K562 (cell line): ENCODE data around the gene ZNF35. TPM values are rescaled to one million over a fixed set of nuclear protein-coding genes. Genes with fewer than 3 reads are reported as not detected.
A peak's percentile ranks its signal among the peaks of the same experiment; 100 is the strongest.

Experiments
- HCFC1 ChIP-seq: IDR thresholded peaks from 2 replicates; pipeline ENCODE4 v1.6.1; 2012; ENCODE audit warnings: low read depth, low read length, improper control_type of control experiment
- MEF2D ChIP-seq: conservative IDR thresholded peaks from 2 replicates; pipeline ENCODE4 v1.6.1; 2016; ENCODE audit warnings: low read depth, missing genetic modification characterization, missing compliant biosample characterization
- POLR3G ChIP-seq: IDR thresholded peaks from 2 replicates; pipeline ENCODE4 v1.6.1; 2011; ENCODE audit not compliant: insufficient read length, insufficient replicate concordance; ENCODE audit errors: extremely low read depth
- SP1 ChIP-seq: sonication (generic); formaldehyde crosslinking; IDR thresholded peaks from 2 replicates; pipeline ENCODE4 v1.8.1; 2022; ENCODE audit warnings: mild to moderate bottlenecking, missing genetic modification reagents
- TFAM ChIP-seq: fragments of 250-450 bp; sonication (Bioruptor Pico); conservative IDR thresholded peaks from 2 replicates; pipeline ENCODE4 v1.5.0; 2021; ENCODE audit warnings: mild to moderate bottlenecking, moderate library complexity
- XRCC4 ChIP-seq: IDR thresholded peaks from one replicate; pipeline ENCODE4 v1.6.1; 2011; ENCODE audit not compliant: insufficient read depth, insufficient read length; ENCODE audit errors: extremely low read depth
- polyA plus RNA-seq, 8 experiments: library from polyadenylated mRNA; depleted of rRNA in 4 of 8; stranded (reverse) in 5 of 8; unstranded in 3 of 8; fragments of >200 nt; fragmentation: Nextera tagmentation in 2 of 8; fragmentation: Illumina TruSeq in 1 of 8; extraction: Ambion mirVana in 2 of 8; extraction: Trizol in 1 of 8; gene quantifications; 2 replicates each; pipeline versions ENCODE4 v1.2.1 to v1.2.3, GENCODE V29; 2011 to 2014; ENCODE audit warnings: inconsistent platforms in 1 of 8, missing spikeins in 1 of 8
- total RNA-seq, 7 experiments: library from RNA; depleted of rRNA in 6 of 7; stranded (reverse); fragments of >200 nt in 6 of 7; fragmentation: Illumina TruSeq in 2 of 7; extraction: Trizol in 2 of 7; gene quantifications; 2 replicates each; pipeline versions ENCODE4 v1.2.1 to v1.2.3, GENCODE V29; 2011 to 2021; ENCODE audit warnings: low replicate concordance in 1 of 7
- TF ChIP-seq, protein P1 (sequence below): fragments of 250-450 bp; sonication (Bioruptor Pico); IDR thresholded peaks from 2 replicates; pipeline ENCODE4 v1.5.0; 2021
- TF ChIP-seq, protein P2 (sequence below): sonication (generic); formaldehyde crosslinking; IDR thresholded peaks from 2 replicates; pipeline ENCODE4 v1.8.0; 2022; ENCODE audit warnings: mild to moderate bottlenecking, missing genetic modification reagents
- TF ChIP-seq, protein P3 (sequence below), 2 experiments: fragments of 450-650 bp in 1 of 2; sonication (generic) in 1 of 2; formaldehyde crosslinking in 1 of 2; IDR thresholded peaks; 2 replicates each; pipeline versions ENCODE4 v1.7.1 to v1.9.0; 2016 to 2022; ENCODE audit warnings: inconsistent platforms in 1 of 2, mild to moderate bottlenecking in 1 of 2, missing genetic modification reagents in 1 of 2
- TF ChIP-seq, protein P4 (sequence below), 2 experiments: IDR thresholded peaks; 2 replicates each; pipeline ENCODE4 v1.6.1; 2011; ENCODE audit warnings: borderline replicate concordance in 1 of 2, control low read depth in 1 of 2, low read depth in 1 of 2, low read length in 1 of 2, mild to moderate bottlenecking in 1 of 2, mixed read lengths in 1 of 2, moderate library complexity in 1 of 2; ENCODE audit not compliant: insufficient read depth in 1 of 2, insufficient read length in 1 of 2, poor library complexity in 1 of 2, severe bottlenecking in 1 of 2; ENCODE audit errors: extremely low read depth in 1 of 2

Gene ZNF35
- total and polyA plus RNA-seq, 9 of the 15 experiments (the other 6 are each of a cell fraction or from before 2014, with no cell fraction given), result 8.0 to 18.2 (median 14.8) TPM

DNA sequence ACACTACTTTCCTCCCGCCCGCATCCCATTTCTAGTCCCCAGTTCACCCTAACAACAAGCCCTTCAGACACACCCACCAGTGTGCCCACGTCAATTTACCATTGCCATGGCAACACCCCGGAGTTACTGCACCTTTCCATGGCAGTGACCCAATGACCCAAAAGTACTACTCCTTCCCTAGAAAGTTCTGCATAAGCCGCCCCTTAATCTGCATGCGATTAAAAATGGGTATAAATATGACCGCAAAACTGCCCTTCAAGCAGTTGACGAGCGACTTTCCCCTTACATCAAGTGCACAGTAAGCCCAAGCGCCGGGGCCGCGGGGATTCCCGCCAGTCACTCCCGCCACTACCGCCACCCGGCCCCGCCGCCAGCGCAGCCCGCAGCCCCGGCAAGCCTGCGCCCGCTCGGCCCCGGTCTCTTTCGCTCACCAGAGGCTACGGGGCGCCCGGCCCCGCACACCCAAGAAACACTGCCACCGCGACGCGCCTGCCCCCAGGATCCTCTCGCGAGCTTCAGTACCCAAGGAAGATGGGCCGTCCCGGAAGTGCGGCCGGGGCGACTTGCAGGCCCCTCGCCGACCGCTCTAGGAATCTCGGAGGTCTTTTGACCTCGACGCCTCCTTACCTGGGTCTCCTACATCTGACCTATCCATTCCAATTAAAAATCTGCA, 36.7 kb downstream of the ZNF35 start (continued):
- TF ChIP-seq, protein P1, sequence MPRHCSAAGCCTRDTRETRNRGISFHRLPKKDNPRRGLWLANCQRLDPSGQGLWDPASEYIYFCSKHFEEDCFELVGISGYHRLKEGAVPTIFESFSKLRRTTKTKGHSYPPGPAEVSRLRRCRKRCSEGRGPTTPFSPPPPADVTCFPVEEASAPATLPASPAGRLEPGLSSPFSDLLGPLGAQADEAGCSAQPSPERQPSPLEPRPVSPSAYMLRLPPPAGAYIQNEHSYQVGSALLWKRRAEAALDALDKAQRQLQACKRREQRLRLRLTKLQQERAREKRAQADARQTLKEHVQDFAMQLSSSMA (CRISPR knock-in tag), result no peak
- TF ChIP-seq POLR3G, result no peak
- TF ChIP-seq SP1 (CRISPR knock-in tag), result no peak
- no peak for TF ChIP-seq XRCC4
- TF ChIP-seq, protein P2, sequence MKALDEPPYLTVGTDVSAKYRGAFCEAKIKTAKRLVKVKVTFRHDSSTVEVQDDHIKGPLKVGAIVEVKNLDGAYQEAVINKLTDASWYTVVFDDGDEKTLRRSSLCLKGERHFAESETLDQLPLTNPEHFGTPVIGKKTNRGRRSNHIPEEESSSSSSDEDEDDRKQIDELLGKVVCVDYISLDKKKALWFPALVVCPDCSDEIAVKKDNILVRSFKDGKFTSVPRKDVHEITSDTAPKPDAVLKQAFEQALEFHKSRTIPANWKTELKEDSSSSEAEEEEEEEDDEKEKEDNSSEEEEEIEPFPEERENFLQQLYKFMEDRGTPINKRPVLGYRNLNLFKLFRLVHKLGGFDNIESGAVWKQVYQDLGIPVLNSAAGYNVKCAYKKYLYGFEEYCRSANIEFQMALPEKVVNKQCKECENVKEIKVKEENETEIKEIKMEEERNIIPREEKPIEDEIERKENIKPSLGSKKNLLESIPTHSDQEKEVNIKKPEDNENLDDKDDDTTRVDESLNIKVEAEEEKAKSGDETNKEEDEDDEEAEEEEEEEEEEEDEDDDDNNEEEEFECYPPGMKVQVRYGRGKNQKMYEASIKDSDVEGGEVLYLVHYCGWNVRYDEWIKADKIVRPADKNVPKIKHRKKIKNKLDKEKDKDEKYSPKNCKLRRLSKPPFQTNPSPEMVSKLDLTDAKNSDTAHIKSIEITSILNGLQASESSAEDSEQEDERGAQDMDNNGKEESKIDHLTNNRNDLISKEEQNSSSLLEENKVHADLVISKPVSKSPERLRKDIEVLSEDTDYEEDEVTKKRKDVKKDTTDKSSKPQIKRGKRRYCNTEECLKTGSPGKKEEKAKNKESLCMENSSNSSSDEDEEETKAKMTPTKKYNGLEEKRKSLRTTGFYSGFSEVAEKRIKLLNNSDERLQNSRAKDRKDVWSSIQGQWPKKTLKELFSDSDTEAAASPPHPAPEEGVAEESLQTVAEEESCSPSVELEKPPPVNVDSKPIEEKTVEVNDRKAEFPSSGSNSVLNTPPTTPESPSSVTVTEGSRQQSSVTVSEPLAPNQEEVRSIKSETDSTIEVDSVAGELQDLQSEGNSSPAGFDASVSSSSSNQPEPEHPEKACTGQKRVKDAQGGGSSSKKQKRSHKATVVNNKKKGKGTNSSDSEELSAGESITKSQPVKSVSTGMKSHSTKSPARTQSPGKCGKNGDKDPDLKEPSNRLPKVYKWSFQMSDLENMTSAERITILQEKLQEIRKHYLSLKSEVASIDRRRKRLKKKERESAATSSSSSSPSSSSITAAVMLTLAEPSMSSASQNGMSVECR (CRISPR knock-in tag), result no peak
- TF ChIP-seq, protein P3, sequence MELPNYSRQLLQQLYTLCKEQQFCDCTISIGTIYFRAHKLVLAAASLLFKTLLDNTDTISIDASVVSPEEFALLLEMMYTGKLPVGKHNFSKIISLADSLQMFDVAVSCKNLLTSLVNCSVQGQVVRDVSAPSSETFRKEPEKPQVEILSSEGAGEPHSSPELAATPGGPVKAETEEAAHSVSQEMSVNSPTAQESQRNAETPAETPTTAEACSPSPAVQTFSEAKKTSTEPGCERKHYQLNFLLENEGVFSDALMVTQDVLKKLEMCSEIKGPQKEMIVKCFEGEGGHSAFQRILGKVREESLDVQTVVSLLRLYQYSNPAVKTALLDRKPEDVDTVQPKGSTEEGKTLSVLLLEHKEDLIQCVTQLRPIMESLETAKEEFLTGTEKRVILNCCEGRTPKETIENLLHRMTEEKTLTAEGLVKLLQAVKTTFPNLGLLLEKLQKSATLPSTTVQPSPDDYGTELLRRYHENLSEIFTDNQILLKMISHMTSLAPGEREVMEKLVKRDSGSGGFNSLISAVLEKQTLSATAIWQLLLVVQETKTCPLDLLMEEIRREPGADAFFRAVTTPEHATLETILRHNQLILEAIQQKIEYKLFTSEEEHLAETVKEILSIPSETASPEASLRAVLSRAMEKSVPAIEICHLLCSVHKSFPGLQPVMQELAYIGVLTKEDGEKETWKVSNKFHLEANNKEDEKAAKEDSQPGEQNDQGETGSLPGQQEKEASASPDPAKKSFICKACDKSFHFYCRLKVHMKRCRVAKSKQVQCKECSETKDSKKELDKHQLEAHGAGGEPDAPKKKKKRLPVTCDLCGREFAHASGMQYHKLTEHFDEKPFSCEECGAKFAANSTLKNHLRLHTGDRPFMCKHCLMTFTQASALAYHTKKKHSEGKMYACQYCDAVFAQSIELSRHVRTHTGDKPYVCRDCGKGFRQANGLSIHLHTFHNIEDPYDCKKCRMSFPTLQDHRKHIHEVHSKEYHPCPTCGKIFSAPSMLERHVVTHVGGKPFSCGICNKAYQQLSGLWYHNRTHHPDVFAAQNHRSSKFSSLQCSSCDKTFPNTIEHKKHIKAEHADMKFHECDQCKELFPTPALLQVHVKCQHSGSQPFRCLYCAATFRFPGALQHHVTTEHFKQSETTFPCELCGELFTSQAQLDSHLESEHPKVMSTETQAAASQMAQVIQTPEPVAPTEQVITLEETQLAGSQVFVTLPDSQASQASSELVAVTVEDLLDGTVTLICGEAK (IDR thresholded peaks at IDR 0.05), result peak; percentile 69
- TF ChIP-seq, protein P3 (CRISPR knock-in tag; IDR thresholded peaks at IDR 0.05), result no peak
- peak; percentile 46 for TF ChIP-seq HCFC1
- TF ChIP-seq, protein P4, sequence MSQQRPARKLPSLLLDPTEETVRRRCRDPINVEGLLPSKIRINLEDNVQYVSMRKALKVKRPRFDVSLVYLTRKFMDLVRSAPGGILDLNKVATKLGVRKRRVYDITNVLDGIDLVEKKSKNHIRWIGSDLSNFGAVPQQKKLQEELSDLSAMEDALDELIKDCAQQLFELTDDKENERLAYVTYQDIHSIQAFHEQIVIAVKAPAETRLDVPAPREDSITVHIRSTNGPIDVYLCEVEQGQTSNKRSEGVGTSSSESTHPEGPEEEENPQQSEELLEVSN (IDR thresholded peaks at IDR 0.05; ENCODE audit: borderline replicate concordance in 1 of 2, extremely low read depth in 1 of 2, insufficient read depth in 1 of 2, insufficient read length in 1 of 2, low read depth in 1 of 2, low read length in 1 of 2, poor library complexity in 1 of 2, severe bottlenecking in 1 of 2), result peak in 1 of 2 experiments; percentile 79
- TF ChIP-seq MEF2D, result no peak
- TF ChIP-seq TFAM, result no peak
